ENCODE results near the gene CIC.

The CIC gene

GRCh38 chr19:42279155-42279901 lies 10.3 kb downstream of the CIC start:
- Histone ChIP-seq H3K4me3 (IDR thresholded peaks at IDR 0.05; ENCODE audit: insufficient read depth, low read depth, low read length) (no peak overlapping the region), H3K36me3 (ENCODE audit: insufficient read depth) (no peaks in the 10 kb centered on the region), H2AFZ (ENCODE audit: low read depth) (peak overlapping the region; percentile 63; the same call in 1 of the 2 replicates), H3K79me2 (ENCODE audit: insufficient read depth, low read depth) (no peaks in the 10 kb centered on the region), H3K27ac (no peak overlapping the region), H3K4me2 (peak overlapping the region; percentile 76), H4K20me1 (ENCODE audit: insufficient read depth) (no peaks in the 10 kb centered on the region), H3K4me1 (ENCODE audit: low read depth, poor library complexity, severe bottlenecking) (peaks cover 52% of the 10 kb centered on the region), H3K9ac (peak overlapping the region; percentile 70), H3K27me3 (ENCODE audit: insufficient read depth, low read depth) (no peaks in the 10 kb centered on the region)
- TF ChIP-seq CTCF (conservative IDR thresholded peaks at IDR 0.05; ENCODE audit: low read depth, low read length) = no peak

DNA sequence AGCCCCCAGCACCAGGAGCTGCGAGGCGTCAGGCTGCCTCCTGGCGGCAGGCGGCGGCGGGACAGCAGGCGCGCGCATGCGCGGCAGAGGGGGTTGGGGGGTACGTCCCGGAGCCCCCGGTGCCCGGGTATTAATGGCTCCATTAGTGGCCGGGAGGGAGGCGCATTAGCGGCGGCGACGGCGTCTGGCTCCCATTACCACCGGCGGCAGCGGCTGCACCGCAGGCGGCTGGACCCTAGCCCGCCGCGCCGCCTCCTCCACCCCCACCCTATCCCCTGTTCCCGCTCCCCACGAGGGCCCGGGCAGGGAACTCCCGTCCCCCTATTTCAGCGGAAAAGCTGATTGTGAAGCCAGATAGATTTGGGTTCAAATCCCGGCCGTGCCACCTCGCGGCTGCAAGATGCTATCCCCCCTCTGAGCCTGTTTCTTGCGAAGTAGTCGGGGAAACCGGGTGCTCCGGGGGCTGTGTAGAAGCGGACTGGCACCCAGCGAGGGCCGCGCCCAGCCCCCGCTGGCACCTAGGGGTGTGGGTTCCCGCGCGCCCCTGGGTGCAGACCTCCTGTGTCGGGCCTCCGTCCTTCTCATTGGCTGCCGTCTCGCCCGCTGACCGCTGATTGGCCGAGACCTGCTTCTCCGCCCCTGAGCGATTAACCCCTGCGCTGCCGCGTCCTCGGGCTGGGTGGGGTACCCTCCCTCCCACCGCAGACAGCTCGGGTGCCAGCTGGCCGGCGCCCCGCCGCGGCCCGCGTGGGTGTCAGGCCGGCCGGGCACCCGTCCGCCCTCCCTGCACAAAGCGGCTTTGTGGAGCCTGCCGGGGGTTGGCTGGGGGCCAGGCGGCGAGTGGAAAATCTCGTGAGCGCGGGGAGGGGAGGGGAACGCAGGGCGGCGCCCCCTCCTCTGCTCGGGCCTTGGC lies 11.1 kb downstream of the CIC start:
- no peaks in the 10 kb centered on the region for H3K36me3 ChIP-seq (ENCODE audit: insufficient read depth)
- peak; percentile 87 for TF ChIP-seq CTCF (conservative IDR thresholded peaks at IDR 0.05; ENCODE audit: low read depth, low read length)
- H3K27ac ChIP-seq = peak overlapping the region; percentile 31; the same call in 1 of the 2 replicates
- peaks cover 58% of the 10 kb centered on the region for H3K4me1 ChIP-seq (ENCODE audit: low read depth, poor library complexity, severe bottlenecking)
- peak overlapping the region; percentile 76 for H3K4me2 ChIP-seq
- H3K27me3 ChIP-seq (ENCODE audit: insufficient read depth, low read depth) = no peaks in the 10 kb centered on the region
- no peaks in the 10 kb centered on the region for H4K20me1 ChIP-seq (ENCODE audit: insufficient read depth)
- no peak overlapping the region for H3K4me3 ChIP-seq (IDR thresholded peaks at IDR 0.05; ENCODE audit: insufficient read depth, low read depth, low read length)
- H3K79me2 ChIP-seq (ENCODE audit: insufficient read depth, low read depth) = no peaks in the 10 kb centered on the region
- H3K9ac ChIP-seq = peak overlapping the region; percentile 70
- peak overlapping the region; percentile 63 for H2AFZ ChIP-seq (ENCODE audit: low read depth)

DNA sequence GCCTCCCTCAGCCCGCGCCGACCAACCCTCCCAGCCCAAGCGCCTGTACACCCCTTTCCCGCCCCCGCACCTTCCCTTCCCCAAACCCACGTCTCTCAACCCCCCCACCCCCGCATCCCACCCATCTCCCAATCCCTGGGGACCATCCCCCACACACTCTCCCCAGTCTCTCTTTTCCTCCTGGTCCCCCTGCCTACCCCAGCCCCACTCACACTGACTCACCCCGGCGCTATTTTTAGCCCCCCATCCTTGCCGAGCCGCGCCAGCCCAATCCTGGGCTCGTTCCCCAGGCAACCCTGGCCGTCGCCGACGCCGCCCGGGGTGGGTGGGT lies 11.7 kb downstream of the CIC start:
- Histone ChIP-seq H4K20me1 (ENCODE audit: insufficient read depth) (no peaks in the 10 kb centered on the region), H3K4me3 (IDR thresholded peaks at IDR 0.05; ENCODE audit: insufficient read depth, low read depth, low read length) (no peak overlapping the region), H3K27ac (no peak overlapping the region), H3K27me3 (ENCODE audit: insufficient read depth, low read depth) (no peaks in the 10 kb centered on the region), H3K9ac (no peak overlapping the region), H3K36me3 (ENCODE audit: insufficient read depth) (no peaks in the 10 kb centered on the region), H2AFZ (ENCODE audit: low read depth) (no peak overlapping the region), H3K4me2 (peak overlapping the region; percentile 76; the same call in 1 of the 2 replicates), H3K79me2 (ENCODE audit: insufficient read depth, low read depth) (no peaks in the 10 kb centered on the region), H3K4me1 (ENCODE audit: low read depth, poor library complexity, severe bottlenecking) (peaks cover 64% of the 10 kb centered on the region)
- TF ChIP-seq CTCF (conservative IDR thresholded peaks at IDR 0.05; ENCODE audit: low read depth, low read length) = no peak

GRCh38 chr19:42281146-42281826 lies 12.2 kb downstream of the CIC start:
- no peak for TF ChIP-seq CTCF (conservative IDR thresholded peaks at IDR 0.05; ENCODE audit: low read depth, low read length)
- Histone ChIP-seq H3K27ac (no peak overlapping the region), H3K79me2 (ENCODE audit: insufficient read depth, low read depth) (no peaks in the 10 kb centered on the region)

More at GRCh38 chr19:42281146-42281826, 12.2 kb downstream of the CIC start:
- no peaks in the 10 kb centered on the region for H3K36me3 ChIP-seq (ENCODE audit: insufficient read depth)
- no peaks in the 10 kb centered on the region for H4K20me1 ChIP-seq (ENCODE audit: insufficient read depth)
- peaks cover 67% of the 10 kb centered on the region for H3K4me1 ChIP-seq (ENCODE audit: low read depth, poor library complexity, severe bottlenecking)
- H3K9ac ChIP-seq = no peak overlapping the region
- no peaks in the 10 kb centered on the region for H3K27me3 ChIP-seq (ENCODE audit: insufficient read depth, low read depth)
- no peak overlapping the region; the same call in 1 of the 2 replicates for H3K4me2 ChIP-seq
- H3K4me3 ChIP-seq (IDR thresholded peaks at IDR 0.05; ENCODE audit: insufficient read depth, low read depth, low read length) = no peak overlapping the region
- no peak overlapping the region for H2AFZ ChIP-seq (ENCODE audit: low read depth)
